ENCODE results near the gene WDR45B.

The WDR45B gene

DNA sequence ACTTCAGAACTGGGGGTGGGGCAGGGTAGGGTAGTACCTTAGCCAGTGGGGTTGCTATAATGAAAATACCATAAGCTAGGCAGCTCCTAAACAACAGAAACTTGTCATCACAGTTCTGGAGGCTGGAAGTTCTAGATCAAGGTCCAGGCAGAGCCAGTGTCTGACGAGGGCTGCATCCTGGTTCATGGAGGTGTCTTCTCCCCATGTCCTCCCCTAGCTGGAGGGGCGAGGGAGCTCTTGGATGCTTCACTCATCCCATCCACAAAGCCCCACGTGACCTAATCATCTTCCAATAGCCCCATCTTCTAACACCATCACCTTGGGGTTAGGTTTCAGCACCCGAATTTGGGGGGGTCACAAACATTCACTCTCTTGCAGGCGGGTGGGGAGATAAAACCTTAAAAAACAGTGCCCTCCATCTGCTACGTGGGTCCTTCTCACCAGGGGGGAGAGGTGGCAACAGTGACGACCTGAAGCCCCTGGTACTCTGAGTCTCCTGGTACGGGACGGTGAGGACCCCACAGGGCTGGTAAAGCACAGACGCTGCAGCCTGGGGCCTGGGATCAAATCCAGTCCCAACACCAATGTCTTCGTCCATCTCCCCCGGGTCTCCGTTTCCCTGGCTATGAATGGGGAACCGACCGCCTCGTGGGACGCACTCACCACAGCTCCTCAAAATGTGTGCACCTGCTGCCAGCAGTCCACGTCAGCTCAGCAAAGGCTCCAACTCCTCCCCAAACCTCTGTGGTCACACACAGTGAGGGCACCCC is 27.4 kb upstream of the WDR45B start:
- DNase-seq: no peak

DNA sequence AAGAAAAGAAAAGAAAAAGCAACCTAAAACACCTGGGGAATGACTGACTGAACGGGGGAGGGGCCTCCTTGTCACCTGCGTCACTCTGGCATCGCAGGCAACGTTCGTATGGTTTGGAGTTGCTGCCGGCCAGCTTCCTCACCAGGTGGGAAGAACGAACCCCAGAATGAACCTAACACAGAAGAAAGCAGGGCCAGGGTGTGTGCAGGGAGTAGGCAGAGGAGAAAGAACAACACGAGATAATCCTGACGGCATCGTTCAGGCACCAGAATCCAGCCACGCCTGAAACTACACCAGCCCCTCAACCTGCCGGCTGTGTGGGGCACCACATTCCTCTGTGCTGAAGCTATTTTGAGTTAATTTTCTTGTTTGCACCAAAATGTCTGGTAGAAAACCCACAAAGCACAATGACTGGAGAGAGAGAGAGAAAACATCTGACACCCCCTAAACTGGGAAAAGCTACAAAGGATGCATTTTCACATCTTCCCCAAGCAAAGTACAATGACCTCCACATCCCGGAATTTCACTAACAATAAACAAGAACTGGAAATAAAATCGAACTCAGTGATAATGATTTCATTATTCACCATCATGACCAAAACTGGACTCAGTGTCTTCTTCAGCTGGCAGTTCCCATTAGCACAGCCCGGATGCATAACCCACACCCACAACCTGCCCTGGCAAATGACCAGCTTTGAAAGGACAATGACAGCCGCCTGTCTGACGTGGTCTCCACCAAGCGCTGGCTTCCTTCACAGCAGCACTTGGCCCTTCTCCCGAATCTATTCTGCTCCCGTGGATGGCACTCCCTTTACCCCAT is 26.6 kb upstream of the WDR45B start:
- no peak for DNase-seq

- no peak for DNase-seq
Observed at GRCh38 chr17:82670661-82671450, 22.6 kb upstream of the WDR45B start.

- peak in 1 of 2 experiments; percentile 8 for DNase-seq
Observed at GRCh38 chr17:82668631-82669099, 20.4 kb upstream of the WDR45B start.

DNA sequence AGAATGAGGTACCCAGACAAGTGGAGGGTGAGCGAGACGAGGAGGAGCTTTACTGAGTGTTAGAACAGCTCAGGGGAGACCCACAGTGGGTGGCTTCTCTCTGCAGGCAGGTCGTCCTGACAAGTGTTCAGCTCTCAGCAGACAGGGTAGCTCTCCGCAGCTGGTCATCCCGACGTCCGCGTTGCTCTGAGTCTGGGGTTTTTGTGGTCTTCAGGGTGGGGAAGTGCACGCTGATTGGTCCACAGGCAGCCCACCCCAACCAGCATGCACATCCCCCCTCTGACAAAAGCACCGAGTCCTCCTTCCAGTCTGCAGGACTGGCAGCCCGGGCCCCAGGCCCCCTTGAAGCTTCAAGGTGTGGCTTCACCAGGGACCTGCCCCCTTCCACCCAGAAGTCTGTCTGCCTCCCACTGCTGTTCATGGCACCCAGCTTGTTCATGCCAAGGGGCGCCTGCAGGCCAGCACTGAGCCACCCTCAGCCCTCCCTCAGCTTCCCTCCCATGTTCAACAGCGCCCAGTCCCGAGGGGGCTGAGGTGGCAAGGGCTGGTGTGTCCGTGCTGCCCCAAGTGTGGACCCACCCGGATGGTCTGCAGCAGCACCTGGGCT is 19.9 kb upstream of the WDR45B start:
- no peak for DNase-seq

GRCh38 chr17:82667668-82668000 is 19.4 kb upstream of the WDR45B start:
- peak in 1 of 2 experiments; percentile 36 for DNase-seq

- DNase-seq: no peak
Observed at GRCh38 chr17:82666931-82667667, 18.9 kb upstream of the WDR45B start.

- DNase-seq: no peak
Observed at GRCh38 chr17:82665891-82666290, 17.6 kb upstream of the WDR45B start.

GRCh38 chr17:82665217-82665616 is 17.0 kb upstream of the WDR45B start:
- no peak for DNase-seq

GRCh38 chr17:82664701-82665182 is 16.5 kb upstream of the WDR45B start:
- no peak for DNase-seq

DNA sequence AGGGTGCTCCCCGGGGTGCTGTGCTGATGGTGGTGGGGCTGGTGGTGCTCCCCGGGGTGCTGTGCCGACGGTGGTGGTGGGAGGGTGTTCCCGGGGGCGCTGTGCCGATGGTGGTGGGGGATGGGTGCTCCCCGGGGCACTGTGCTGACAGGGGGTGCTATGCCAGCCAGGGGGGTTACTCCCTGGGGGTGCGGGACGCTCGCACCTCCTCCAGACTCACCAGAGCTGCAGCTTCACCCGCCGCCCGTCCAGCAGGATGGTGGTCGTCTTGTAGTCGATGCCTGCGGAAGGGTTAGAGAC is 16.0 kb upstream of the WDR45B start:
- DNase-seq: no peak

DNA sequence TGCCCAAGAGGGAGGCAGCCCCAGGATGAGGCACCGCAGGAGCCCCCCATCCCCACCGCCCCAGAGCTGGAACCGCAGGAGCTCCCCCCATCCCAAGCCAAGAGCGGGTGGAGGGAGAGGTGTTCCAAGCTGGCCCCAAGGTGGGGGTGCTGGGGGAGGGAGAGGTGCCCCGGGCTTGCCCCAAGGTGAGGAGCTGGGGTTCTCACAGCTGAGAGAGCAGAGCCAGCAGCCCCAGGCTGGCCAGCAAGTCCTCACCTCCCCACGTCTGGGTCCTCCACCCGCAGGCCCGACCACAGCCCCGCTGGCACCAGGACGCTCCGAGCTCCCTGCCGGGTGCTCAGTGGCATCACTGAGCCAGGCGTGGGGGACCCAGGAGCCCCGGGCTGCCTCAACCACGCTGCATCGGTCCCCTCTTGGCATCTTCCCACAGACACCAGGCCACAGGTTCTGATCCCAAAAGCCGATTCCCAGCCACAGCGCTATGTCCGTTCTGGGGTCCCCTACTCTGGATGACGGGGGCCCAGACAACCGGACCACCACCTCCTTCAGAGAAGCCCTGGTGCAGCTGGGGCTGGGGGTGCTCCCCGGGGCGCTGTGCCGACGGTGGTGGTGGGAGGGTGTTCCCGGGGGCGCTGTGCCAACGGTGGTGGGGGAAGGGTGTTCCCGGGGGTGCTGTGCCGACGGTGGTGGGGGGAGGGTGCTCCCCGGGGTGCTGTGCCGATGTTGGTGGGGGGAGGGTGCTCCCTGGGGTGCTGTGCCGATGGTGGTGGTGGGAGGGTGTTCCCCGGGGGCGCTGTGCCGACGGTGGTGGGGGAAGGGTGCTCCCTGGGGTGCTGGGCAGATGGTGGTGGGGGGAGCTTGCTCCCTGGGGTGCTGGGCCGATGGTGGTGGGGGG is 15.4 kb upstream of the WDR45B start:
- no peak for DNase-seq

DNA sequence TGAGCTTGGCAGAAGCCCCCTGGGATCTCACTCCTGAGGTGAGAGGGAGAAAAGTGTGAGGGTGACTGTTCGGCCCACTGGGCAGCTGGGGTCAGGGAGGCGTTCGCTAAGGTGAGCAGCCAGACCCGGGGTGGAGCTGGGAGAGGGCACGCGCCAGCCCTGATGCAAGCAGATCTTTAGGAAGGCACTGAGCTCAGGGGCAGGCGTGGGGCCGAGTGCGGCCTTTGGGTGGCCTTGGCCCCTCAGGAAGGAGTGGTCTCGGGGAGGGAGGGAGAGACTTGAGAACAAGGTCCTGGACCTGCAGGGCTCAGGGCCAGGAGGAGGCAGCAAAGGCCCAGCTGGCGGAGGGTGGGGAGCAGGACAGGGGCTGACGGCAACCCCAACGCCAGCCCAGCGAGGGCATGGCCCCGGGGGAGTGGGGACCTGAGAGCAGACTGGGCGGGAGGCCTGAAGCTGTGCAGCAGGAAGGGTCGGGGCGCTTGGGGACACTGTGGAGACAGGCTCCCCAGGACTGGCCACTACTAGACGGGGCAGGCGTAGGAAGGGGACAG is 14.5 kb upstream of the WDR45B start:
- DNase-seq: no peak

DNA sequence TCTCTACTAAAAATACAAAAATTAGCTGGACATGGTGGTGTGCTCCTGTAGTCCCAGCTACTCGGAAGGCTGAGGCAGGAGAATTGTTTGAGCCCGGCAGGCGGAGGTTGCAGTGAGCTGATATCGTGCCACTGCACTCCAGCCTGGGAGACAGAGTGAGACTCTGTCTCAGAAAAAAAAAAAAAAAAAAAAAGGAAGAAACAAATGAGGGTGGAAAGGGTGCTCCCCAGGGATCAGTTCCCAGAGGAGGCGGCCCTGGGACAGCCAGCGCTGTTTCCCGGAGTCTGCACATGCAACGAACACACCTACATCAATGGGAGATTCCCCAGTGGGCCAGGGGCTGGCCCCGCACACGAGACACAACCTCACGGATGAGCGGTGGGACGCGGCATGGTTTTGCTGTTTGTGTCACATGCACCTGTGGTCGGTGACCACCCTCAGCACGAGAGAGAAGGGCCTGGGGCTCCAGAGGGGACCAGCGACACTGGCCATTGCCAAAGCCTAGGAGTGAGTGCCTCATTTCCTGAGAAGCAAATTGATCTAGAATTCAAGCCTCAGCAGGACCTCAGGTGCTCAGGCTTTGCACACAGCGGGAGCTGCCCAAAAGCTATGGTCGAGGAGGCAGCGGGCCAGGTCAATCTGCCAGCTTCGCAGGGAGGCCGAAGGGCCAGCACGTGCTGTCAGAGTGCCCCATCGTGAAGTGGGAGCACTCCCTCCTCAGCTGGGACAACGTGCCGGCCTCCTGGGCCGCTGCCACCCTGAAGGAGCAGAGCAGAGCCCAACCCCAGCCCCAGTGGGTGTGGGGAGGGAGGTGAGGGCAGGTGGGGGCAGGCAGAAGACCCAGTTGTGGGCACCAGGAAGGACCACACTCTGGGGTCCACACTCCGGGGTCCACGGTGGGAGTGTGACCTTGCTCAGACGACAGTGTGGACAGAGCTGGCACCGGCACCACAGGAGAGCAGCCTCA is 13.8 kb upstream of the WDR45B start:
- no peak for DNase-seq

- DNase-seq: no peak
Observed at GRCh38 chr17:82659886-82660285, 11.6 kb upstream of the WDR45B start.

DNA sequence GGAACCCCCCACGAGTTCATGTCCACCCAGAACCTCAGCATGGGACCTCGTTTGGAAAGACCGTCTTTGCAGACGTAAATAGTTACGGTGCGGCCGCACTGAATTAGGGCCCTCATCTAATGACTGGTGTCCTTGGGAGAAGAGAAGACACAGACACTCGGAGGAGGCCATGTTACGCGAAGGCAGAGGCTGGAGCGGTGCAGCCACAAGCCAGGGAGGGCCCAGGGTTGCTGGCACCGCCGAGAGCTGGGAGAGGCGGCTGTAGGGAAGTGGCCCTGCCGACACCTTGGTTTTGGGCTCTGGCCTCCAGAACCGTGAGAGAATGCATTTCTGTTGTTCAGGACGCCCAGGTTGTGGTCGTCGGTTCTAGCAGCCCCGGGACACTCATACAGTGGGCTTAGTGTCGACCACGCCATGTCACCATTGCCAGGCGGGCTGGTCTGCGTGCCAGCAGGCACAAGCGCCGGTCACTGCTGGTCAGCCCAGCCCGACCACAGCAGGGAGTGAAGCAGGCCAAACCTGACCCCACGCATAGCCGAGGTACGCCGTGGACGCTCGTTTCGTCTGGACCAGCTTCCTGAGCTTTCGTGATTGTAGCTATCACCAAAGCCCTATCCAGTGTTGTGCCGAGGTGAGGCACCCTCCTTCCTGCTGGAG is 10.7 kb upstream of the WDR45B start:
- DNase-seq: no peak

DNA sequence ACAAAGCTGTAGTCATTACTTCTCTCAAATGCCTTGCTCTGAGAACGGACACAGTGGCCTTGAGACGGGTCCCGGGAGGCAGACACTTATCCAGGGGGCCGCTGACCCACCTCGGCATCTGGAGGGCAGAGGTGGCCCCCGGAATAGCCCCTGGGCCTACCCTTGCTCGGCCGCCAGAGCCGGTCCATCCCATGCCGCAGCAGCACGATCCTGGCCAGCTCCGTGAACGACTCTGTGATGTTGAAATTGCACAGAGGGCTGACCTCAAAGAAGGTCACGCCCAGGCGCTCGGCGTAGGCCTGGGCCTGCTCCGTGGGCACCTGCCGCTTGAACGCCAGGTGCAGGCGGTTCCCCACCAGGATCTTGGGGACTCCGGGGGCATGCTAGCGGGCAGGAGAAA is 10.1 kb upstream of the WDR45B start:
- DNase-seq: no peak

GRCh38 chr17:82657926-82658325 is 9.7 kb upstream of the WDR45B start:
- no peak for DNase-seq

DNA sequence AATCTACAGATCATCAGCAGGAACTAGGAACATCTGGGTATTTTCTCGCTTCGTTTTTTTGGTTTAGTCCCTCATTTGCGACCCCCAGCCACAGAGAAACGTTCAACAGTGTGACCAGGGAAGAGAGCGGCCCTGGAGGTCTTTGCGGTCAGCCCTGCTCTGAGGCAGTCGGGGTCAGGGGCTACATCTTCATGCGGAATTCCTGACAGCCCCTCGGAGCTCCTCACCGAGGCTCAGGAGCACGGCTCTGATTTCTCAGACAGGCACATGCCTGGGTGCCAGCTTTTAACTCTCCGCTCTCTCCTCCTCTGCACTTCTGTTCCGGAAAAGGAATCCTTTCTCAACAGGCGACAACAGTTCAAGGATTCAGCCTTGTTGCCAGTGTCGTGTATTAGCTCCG is 8.0 kb upstream of the WDR45B start:
- no peak for DNase-seq

Data from cerebellar nuclear complex (tissue), 1 donor.